Brain microvascular endothelial cell (primary cell): ENCODE data around the gene PEX11G.
A peak's percentile ranks its signal among the peaks of the same experiment; 100 is the strongest.

Source experiments
- DNase-seq: peaks from one replicate; pipeline ENCODE4 v3.0.0-alpha.2; 2020
- H3K27ac ChIP-seq: fragments of 250-450 bp; sonication (Bioruptor Pico); 2 replicates; pipeline ENCODE4 v1.5.1; 2020; ENCODE audit warnings: mild to moderate bottlenecking, moderate library complexity
- H3K27me3 ChIP-seq: fragments of 250-450 bp; sonication (Bioruptor Pico); replicated peaks from 2 replicates; pipeline ENCODE4 v1.5.1; 2020; ENCODE audit warnings: mild to moderate bottlenecking
- H3K36me3 ChIP-seq: fragments of 250-450 bp; sonication (Bioruptor Pico); replicated peaks from 2 replicates; pipeline ENCODE4 v1.5.1; 2020; ENCODE audit warnings: mild to moderate bottlenecking
- H3K4me3 ChIP-seq: 2 replicates; pipeline ENCODE4 v1.5.1; 2011; ENCODE audit warnings: low read depth, mild to moderate bottlenecking, control low read depth, low read length, moderate library complexity
- in situ Hi-C: cut with HindIII; loops from 2 replicates; pipeline ENCODE4 v1.10.0; 2017; ENCODE audit warnings: low sequenced_read_pairs, low pct_ligation_motif_present
- TF ChIP-seq, protein P1 (sequence below): IDR thresholded peaks from 2 replicates; pipeline ENCODE4 v1.5.1; 2011; ENCODE audit warnings: low read depth, mild to moderate bottlenecking, moderate library complexity, low read length, control low read depth, inconsistent platforms; ENCODE audit errors: missing control alignments

PEX11G gene

GRCh38 chr19:7488736-7489353, at the start of gene PEX11G:
Gene PEX11G, minus strand, starts transcription at chr19:7489035. Its CDS starts 25 bp downstream, at chr19:7489010.
- DNase-seq, result peak; percentile 74
- in situ Hi-C loops, result no loop called here
- Histone ChIP-seq H3K27ac (peak within 1 kb of the TSS; percentile 81), H3K36me3 (no peaks in the 10 kb centered on the region), H3K4me3 (peak within 1 kb of the TSS; percentile 69), H3K27me3 (no peaks in the 10 kb centered on the region)
- TF ChIP-seq, protein P1, sequence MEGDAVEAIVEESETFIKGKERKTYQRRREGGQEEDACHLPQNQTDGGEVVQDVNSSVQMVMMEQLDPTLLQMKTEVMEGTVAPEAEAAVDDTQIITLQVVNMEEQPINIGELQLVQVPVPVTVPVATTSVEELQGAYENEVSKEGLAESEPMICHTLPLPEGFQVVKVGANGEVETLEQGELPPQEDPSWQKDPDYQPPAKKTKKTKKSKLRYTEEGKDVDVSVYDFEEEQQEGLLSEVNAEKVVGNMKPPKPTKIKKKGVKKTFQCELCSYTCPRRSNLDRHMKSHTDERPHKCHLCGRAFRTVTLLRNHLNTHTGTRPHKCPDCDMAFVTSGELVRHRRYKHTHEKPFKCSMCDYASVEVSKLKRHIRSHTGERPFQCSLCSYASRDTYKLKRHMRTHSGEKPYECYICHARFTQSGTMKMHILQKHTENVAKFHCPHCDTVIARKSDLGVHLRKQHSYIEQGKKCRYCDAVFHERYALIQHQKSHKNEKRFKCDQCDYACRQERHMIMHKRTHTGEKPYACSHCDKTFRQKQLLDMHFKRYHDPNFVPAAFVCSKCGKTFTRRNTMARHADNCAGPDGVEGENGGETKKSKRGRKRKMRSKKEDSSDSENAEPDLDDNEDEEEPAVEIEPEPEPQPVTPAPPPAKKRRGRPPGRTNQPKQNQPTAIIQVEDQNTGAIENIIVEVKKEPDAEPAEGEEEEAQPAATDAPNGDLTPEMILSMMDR, result no peak

GRCh38 chr19:7535998-7536695, 47.3 kb upstream of the PEX11G start:
- in situ Hi-C loops, result no loop called here
- TF ChIP-seq, protein P1, result no peak

GRCh38 chr19:7535047-7535997, 46.5 kb upstream of the PEX11G start, which contains the start of gene PNPLA6:
Gene PNPLA6, plus strand, starts transcription at chr19:7535717. Its CDS starts 72 bp downstream, at chr19:7535789.
- TF ChIP-seq, protein P1, result no peak
- Histone ChIP-seq H3K36me3 (peaks cover 14% of the 10 kb centered on the region), H3K27ac (peak within 1 kb of the TSS; percentile 63), H3K27me3 (no peaks in the 10 kb centered on the region), H3K4me3 (peak within 1 kb of the TSS; percentile 98)
- in situ Hi-C loops, result no loop called here
- DNase-seq, result peak; percentile 94

More at GRCh38 chr19:7535998-7536695, 47.3 kb upstream of the PEX11G start:
- Histone ChIP-seq H3K27ac (no peak overlapping the region), H3K27me3 (no peaks in the 10 kb centered on the region), H3K4me3 (peak overlapping the region; percentile 98), H3K36me3 (peaks cover 22% of the 10 kb centered on the region)
- no peak for DNase-seq

DNA sequence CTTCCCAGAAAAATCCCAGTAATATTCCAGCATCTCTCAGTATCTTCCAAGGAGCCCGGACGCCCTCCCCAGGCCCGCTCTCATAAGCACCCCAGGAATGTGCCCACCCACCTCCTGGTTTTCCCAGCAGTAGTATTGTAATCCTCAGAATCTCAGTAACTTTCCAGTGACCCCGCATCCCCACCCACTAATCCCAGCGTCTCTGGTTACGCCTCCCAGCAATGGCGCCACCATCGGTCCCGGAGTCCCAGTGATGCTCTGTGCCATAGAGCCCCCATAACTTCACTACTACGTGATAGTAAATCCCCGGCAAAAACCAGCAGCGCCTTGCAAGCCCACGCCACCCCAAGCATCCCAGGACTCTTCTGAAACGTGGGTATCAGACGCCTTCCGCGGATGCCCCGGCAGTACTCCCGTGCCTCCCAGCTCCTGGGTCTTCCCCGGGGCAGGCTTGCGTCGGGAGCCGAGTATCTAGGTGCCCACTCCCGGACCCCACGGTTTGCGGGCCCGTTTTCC, 45.8 kb upstream of the PEX11G start:
- Histone ChIP-seq H3K27me3 (no peaks in the 10 kb centered on the region), H3K36me3 (peaks cover 10% of the 10 kb centered on the region), H3K27ac (peak overlapping the region; percentile 63), H3K4me3 (peak overlapping the region; percentile 98)
- TF ChIP-seq, protein P1, result peak; percentile 36
- peak; percentile 78 for DNase-seq
- in situ Hi-C loops, result no loop called here

GRCh38 chr19:7533925-7534480, 45.2 kb upstream of the PEX11G start:
- Histone ChIP-seq H3K27ac (peak overlapping the region; percentile 63), H3K36me3 (peaks cover 11% of the 10 kb centered on the region), H3K4me3 (peak overlapping the region; percentile 98), H3K27me3 (no peaks in the 10 kb centered on the region)
- in situ Hi-C loops, result no loop called here
- TF ChIP-seq, protein P1, result no peak
- DNase-seq, result peak; percentile 73
